HUES48 (cell line): ENCODE measurements around the gene AP1AR.

ENCODE experiments used
- H3K27ac ChIP-seq: one replicate; pipeline ENCODE4 v1.7.0; 2013; ENCODE audit warnings: low read depth, low read length, inconsistent platforms
- H3K27me3 ChIP-seq: 2 replicates; pipeline ENCODE4 v1.6.1; 2013; ENCODE audit warnings: mild to moderate bottlenecking, low read length; ENCODE audit not compliant: control insufficient read depth, insufficient read depth
- H3K36me3 ChIP-seq: 2 replicates; pipeline ENCODE4 v1.6.1; 2013; ENCODE audit warnings: low read length; ENCODE audit not compliant: control insufficient read depth, insufficient read depth
- H3K4me1 ChIP-seq: 2 replicates; pipeline ENCODE4 v1.6.1; 2013; ENCODE audit warnings: mild to moderate bottlenecking, low read length; ENCODE audit not compliant: control insufficient read depth, insufficient read depth
- H3K4me3 ChIP-seq: 2 replicates; pipeline ENCODE4 v1.5.1; 2013; ENCODE audit warnings: mild to moderate bottlenecking, low read depth, low read length
- H3K9ac ChIP-seq: 2 replicates; pipeline ENCODE4 v1.6.1; 2013; ENCODE audit warnings: mild to moderate bottlenecking, low read depth, low read length, moderate library complexity
- H3K9me3 ChIP-seq: 2 replicates; pipeline ENCODE4 v1.6.1; 2013; ENCODE audit warnings: low read length; ENCODE audit not compliant: control insufficient read depth, insufficient read depth

AP1AR gene

GRCh38 chr4:112231779-112232713 is at the start of gene AP1AR:
TSS of gene AP1AR (plus strand) at chr4:112231787. CDS start at chr4:112232092, 305 bp downstream.
- Histone ChIP-seq H3K4me3 (peak within 1 kb of the TSS; percentile 85), H3K27me3 (no peaks in the 10 kb centered on the region), H3K4me1 (peaks cover 9% of the 10 kb centered on the region), H3K36me3 (no peaks in the 10 kb centered on the region), H3K27ac (peak within 1 kb of the TSS; percentile 98), H3K9ac (peak within 1 kb of the TSS; percentile 99), H3K9me3 (no peaks in the 10 kb centered on the region)

- no peaks in the 10 kb centered on the region for H3K27me3 ChIP-seq
- H3K4me1 ChIP-seq: peaks cover 11% of the 10 kb centered on the region
- H3K4me3 ChIP-seq: no peak overlapping the region
- H3K27ac ChIP-seq: no peak overlapping the region
- H3K9me3 ChIP-seq: no peaks in the 10 kb centered on the region
- H3K36me3 ChIP-seq: no peaks in the 10 kb centered on the region
- H3K9ac ChIP-seq: no peak overlapping the region
These were observed 49.0 kb upstream of the AP1AR start for GRCh38 chr4:112182604-112183003.

GRCh38 chr4:112183252-112183651 is 48.3 kb upstream of the AP1AR start:
- Histone ChIP-seq H3K27ac (no peak overlapping the region), H3K36me3 (no peaks in the 10 kb centered on the region), H3K27me3 (no peaks in the 10 kb centered on the region), H3K4me3 (no peak overlapping the region), H3K9me3 (no peaks in the 10 kb centered on the region), H3K9ac (no peak overlapping the region), H3K4me1 (peaks cover 11% of the 10 kb centered on the region)

DNA sequence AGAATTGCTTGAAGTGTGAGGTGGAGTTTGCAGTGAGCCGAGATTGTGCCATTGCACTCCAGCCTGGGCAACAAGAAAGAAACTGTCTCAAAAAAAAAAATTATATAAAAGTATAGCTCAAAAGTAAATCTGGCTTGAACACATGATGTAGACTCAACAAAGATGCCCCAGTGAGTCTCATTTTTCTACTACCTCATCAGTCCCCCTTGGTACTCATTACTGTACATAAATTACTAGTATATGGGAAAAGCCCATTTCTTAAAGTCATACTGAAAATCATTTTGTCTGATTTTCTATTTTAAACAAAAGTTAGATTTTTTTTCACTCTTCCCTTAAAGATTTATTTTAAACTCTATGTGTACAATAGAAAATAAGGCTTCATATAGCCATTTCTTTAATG is 47.1 kb upstream of the AP1AR start:
- no peaks in the 10 kb centered on the region for H3K36me3 ChIP-seq
- H3K27ac ChIP-seq: no peak overlapping the region
- no peak overlapping the region for H3K4me3 ChIP-seq
- H3K9ac ChIP-seq: no peak overlapping the region
- no peaks in the 10 kb centered on the region for H3K27me3 ChIP-seq
- peaks cover 11% of the 10 kb centered on the region for H3K4me1 ChIP-seq
- H3K9me3 ChIP-seq: no peaks in the 10 kb centered on the region

DNA sequence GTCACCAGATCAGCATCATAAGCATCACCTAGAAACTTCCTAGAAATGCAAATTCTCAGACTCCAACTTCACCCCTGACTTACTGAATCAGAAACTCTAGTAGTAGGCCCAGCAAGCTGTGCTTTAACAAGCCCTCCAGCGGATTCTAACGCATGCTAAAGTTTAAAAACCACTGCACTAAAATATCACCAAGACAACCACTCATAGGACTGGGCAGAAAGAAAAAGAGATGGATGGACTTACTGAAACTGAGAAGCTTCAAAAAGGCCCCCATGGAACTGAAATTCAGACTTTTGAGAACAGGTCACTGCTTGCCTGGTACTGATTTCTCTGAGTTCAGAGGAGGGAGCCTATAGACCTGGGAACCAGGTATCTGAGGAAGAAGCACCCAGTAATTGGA is 46.3 kb upstream of the AP1AR start:
- no peak overlapping the region for H3K4me3 ChIP-seq
- no peaks in the 10 kb centered on the region for H3K27me3 ChIP-seq
- no peaks in the 10 kb centered on the region for H3K9me3 ChIP-seq
- no peak overlapping the region for H3K9ac ChIP-seq
- peaks cover 11% of the 10 kb centered on the region for H3K4me1 ChIP-seq
- H3K27ac ChIP-seq: no peak overlapping the region
- H3K36me3 ChIP-seq: no peaks in the 10 kb centered on the region

- no peak overlapping the region for H3K27ac ChIP-seq
- H3K4me1 ChIP-seq: peaks cover 11% of the 10 kb centered on the region
- H3K9me3 ChIP-seq: no peaks in the 10 kb centered on the region
- no peaks in the 10 kb centered on the region for H3K27me3 ChIP-seq
- H3K36me3 ChIP-seq: no peaks in the 10 kb centered on the region
- H3K4me3 ChIP-seq: no peak overlapping the region
- H3K9ac ChIP-seq: no peak overlapping the region
These were observed 45.6 kb upstream of the AP1AR start for GRCh38 chr4:112185740-112186670.

DNA sequence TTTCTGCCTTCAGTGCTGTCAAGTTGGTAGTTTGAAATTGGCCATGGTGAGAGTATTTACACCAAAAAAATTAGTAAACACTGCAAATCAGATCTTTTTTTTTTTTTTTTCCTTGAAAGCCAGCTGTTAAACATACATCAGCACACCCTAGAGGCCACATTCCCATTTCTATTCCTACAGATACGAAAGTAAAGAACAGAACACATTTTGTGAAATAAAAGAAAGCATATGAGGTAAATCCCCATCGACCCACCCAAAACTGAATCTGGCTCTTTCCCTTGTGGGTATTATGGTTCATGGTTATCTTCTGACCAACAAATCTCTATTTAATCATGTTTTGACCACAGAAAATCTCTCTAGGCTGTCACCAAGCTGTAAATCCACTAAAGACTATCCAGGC is 41.8 kb upstream of the AP1AR start:
- Histone ChIP-seq H3K27me3 (no peaks in the 10 kb centered on the region), H3K4me3 (no peak overlapping the region), H3K27ac (no peak overlapping the region), H3K4me1 (0 out of 2 replicates have a peak, but pooled peaks cover 4% of the 10 kb centered on the region), H3K9me3 (no peaks in the 10 kb centered on the region), H3K9ac (no peak overlapping the region), H3K36me3 (no peaks in the 10 kb centered on the region)

DNA sequence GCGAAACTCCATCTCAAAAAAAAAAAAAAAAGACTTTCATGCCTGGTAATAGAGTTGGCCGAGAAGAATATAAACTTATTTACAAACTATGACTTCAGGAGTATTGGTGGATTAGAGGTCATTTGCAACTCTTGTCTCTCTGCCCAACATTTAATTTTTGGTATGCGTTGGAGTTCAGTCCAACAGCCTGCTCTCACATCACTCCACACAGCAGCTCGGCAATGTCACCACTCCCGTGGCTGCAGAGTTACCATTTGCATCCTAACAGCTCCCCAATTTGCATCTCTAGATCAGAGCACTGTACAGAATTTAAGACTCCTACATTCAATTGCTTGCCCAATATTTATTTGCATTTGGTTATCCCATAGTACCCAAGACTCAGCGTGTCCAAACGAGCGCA is 40.9 kb upstream of the AP1AR start:
- Histone ChIP-seq H3K27me3 (no peaks in the 10 kb centered on the region), H3K36me3 (no peaks in the 10 kb centered on the region), H3K4me3 (no peak overlapping the region), H3K9ac (no peak overlapping the region), H3K4me1 (no peaks in the 10 kb centered on the region), H3K9me3 (no peaks in the 10 kb centered on the region), H3K27ac (no peak overlapping the region)

DNA sequence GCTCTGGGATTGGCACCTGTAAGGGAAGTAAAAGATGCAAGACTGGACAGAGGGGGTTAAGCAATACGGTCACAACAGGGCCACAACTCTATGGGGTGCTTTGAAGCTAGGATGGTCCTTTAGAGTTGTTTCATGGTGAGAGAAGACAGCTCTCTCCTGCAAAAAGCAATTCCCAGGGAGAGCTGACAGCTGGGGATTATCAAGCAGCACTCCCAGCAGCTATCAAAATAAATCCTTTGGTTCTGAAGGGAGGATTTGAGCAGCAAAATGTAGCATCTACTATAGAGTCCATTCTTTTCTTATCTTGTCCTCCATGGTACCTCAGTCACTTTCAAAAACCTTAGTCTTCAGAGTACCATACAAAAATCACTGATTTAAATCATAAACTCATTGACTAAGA is 35.1 kb upstream of the AP1AR start:
- H3K27ac ChIP-seq: no peak overlapping the region
- no peak overlapping the region for H3K4me3 ChIP-seq

DNA sequence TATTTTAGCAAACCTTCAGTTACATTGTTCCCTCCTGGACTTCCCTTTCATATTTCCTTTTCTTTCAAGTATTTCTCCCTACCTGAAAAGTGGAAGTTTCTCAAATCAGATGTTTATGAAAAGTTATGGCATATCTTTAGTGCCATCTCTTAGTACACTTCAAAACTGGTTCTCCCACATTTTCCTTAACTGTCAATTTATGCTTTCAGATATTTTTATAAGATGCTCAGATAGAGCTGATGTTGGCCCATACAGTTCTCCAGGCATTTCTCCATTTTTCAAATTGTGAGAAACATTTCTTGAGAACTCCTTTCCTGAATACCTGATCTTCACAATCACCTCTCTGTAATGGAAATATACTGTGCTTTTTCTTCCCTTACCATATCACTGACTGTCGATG is 32.5 kb upstream of the AP1AR start:
- Histone ChIP-seq H3K27me3 (no peaks in the 10 kb centered on the region), H3K9me3 (no peaks in the 10 kb centered on the region), H3K27ac (no peak overlapping the region), H3K4me3 (no peak overlapping the region), H3K36me3 (no peaks in the 10 kb centered on the region), H3K4me1 (peaks cover 7% of the 10 kb centered on the region; the same call in 1 of the 2 replicates), H3K9ac (no peak overlapping the region)

More for the DNA sequence above, 35.1 kb upstream of the AP1AR start:
- Histone ChIP-seq H3K36me3 (no peaks in the 10 kb centered on the region), H3K9ac (no peak overlapping the region), H3K9me3 (no peaks in the 10 kb centered on the region), H3K4me1 (no peaks in the 10 kb centered on the region), H3K27me3 (no peaks in the 10 kb centered on the region)
